ENCODE data around the gene CCDC150. TPM values are rescaled to one million over a fixed set of nuclear protein-coding genes. Genes with fewer than 3 reads are reported as not detected.

Gene CCDC150
- total RNA-seq, 1 experiment from 2014 or later: 29.2 TPM

DNA sequence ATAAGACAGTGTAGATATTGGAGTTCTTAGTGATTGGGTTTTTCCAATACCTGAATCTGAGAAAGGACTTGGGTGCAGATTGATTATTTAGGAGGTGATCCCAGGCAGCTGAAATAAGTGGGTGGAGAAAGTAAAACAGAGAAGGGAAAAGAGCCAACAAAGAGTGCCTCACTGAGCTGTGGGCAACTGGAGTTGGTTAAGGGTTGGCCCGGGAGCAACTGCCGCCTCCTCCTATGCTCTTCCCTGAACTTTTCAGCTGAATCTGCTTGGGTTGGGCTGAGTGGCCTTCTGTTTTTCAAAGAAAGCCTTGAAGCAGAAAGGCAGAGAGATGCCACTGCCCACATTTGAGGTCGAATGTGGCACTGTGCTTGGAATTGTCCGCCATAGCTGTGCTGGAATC lies 20.9 kb upstream of the CCDC150 start:
- no TSS peak for BruUV-seq (replicated peaks)
- no peaks in the 10 kb centered on the region for H3K4me1 ChIP-seq (ENCODE audit: control insufficient read depth in 1 of 2, insufficient read depth in 2 of 2, low read length in 2 of 2)
- H3K79me2 ChIP-seq (ENCODE audit: insufficient read depth, low read length): no peaks in the 10 kb centered on the region
- ChIA-PET POLR2A (no interaction called here), CTCF (no interaction called here), RAD21 (ENCODE audit: low non-redundant PET in 1 of 2, low total read pairs in 2 of 2, uncharacterized antibody in 2 of 2, unreplicated experiment in 2 of 2) (no interaction called here)
- H3K9ac ChIP-seq (ENCODE audit: low read length): no peak overlapping the region
- no peak for DNase-seq (ENCODE audit: low read depth, low spot score)
- H2AFZ ChIP-seq (ENCODE audit: low read depth, low read length, poor library complexity, severe bottlenecking): no peak overlapping the region
- ATAC-seq: no peak
- intact Hi-C loops (cut with micrococcal nuclease): no loop called here
- no peaks in the 10 kb centered on the region for H3K9me3 ChIP-seq (ENCODE audit: control insufficient read depth in 1 of 2, insufficient read depth in 1 of 2, low read depth in 1 of 2, low read length in 2 of 2)
- no peak for TF ChIP-seq POLR2A (IDR thresholded peaks at IDR 0.05; ENCODE audit: borderline replicate concordance, extremely low read depth, insufficient read depth, insufficient read length)
- TF ChIP-seq, protein P1, sequence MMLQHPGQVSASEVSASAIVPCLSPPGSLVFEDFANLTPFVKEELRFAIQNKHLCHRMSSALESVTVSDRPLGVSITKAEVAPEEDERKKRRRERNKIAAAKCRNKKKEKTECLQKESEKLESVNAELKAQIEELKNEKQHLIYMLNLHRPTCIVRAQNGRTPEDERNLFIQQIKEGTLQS (IDR thresholded peaks at IDR 0.05): no peak
- TF ChIP-seq EZH2phosphoT487 (IDR thresholded peaks at IDR 0.05; ENCODE audit: borderline replicate concordance): no peak
- TF ChIP-seq YY1 (IDR thresholded peaks at IDR 0.05; ENCODE audit: extremely low read depth, insufficient replicate concordance, low read depth, low read length): no peak
- no peak for TF ChIP-seq ZNF274 (IDR thresholded peaks at IDR 0.05; ENCODE audit: low read depth, low read length)
- TF ChIP-seq, protein P2, sequence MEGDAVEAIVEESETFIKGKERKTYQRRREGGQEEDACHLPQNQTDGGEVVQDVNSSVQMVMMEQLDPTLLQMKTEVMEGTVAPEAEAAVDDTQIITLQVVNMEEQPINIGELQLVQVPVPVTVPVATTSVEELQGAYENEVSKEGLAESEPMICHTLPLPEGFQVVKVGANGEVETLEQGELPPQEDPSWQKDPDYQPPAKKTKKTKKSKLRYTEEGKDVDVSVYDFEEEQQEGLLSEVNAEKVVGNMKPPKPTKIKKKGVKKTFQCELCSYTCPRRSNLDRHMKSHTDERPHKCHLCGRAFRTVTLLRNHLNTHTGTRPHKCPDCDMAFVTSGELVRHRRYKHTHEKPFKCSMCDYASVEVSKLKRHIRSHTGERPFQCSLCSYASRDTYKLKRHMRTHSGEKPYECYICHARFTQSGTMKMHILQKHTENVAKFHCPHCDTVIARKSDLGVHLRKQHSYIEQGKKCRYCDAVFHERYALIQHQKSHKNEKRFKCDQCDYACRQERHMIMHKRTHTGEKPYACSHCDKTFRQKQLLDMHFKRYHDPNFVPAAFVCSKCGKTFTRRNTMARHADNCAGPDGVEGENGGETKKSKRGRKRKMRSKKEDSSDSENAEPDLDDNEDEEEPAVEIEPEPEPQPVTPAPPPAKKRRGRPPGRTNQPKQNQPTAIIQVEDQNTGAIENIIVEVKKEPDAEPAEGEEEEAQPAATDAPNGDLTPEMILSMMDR (IDR thresholded peaks at IDR 0.05 in 2 of 3, conservative IDR thresholded peaks at IDR 0.05 in 1 of 3; ENCODE audit: borderline replicate concordance in 1 of 3, insufficient read depth in 1 of 3, low read depth in 2 of 3, low read length in 2 of 3): no peak
- no peak for TF ChIP-seq TCF7L2 (IDR thresholded peaks at IDR 0.05; ENCODE audit: borderline replicate concordance, extremely low read depth, insufficient read depth, insufficient read length)
- TF ChIP-seq EGR1 (IDR thresholded peaks at IDR 0.05; ENCODE audit: low read depth): no peak
- TF ChIP-seq SIN3A (IDR thresholded peaks at IDR 0.05; ENCODE audit: low read depth): no peak
- no peak for TF ChIP-seq EZH2 (IDR thresholded peaks at IDR 0.05)
- no peak for TF ChIP-seq CEBPB (IDR thresholded peaks at IDR 0.05; ENCODE audit: low read depth)
- TF ChIP-seq, protein P3, sequence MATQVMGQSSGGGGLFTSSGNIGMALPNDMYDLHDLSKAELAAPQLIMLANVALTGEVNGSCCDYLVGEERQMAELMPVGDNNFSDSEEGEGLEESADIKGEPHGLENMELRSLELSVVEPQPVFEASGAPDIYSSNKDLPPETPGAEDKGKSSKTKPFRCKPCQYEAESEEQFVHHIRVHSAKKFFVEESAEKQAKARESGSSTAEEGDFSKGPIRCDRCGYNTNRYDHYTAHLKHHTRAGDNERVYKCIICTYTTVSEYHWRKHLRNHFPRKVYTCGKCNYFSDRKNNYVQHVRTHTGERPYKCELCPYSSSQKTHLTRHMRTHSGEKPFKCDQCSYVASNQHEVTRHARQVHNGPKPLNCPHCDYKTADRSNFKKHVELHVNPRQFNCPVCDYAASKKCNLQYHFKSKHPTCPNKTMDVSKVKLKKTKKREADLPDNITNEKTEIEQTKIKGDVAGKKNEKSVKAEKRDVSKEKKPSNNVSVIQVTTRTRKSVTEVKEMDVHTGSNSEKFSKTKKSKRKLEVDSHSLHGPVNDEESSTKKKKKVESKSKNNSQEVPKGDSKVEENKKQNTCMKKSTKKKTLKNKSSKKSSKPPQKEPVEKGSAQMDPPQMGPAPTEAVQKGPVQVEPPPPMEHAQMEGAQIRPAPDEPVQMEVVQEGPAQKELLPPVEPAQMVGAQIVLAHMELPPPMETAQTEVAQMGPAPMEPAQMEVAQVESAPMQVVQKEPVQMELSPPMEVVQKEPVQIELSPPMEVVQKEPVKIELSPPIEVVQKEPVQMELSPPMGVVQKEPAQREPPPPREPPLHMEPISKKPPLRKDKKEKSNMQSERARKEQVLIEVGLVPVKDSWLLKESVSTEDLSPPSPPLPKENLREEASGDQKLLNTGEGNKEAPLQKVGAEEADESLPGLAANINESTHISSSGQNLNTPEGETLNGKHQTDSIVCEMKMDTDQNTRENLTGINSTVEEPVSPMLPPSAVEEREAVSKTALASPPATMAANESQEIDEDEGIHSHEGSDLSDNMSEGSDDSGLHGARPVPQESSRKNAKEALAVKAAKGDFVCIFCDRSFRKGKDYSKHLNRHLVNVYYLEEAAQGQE (IDR thresholded peaks at IDR 0.05; ENCODE audit: low read depth): no peak
- no peak for TF ChIP-seq JUND (IDR thresholded peaks at IDR 0.05)
- TF ChIP-seq ZFX (IDR thresholded peaks at IDR 0.05): no peak
- no peak for TF ChIP-seq SP1 (IDR thresholded peaks at IDR 0.05; ENCODE audit: low read depth)
- H3K27ac ChIP-seq (ENCODE audit: low read depth, low read length): no peak overlapping the region
- no peak overlapping the region for H3K4me3 ChIP-seq (replicated peaks in 1 of 2; ENCODE audit: low read depth in 1 of 2, low read length in 2 of 2)
- no peaks in the 10 kb centered on the region; the same call in 1 of the 2 replicates for H3K9me2 ChIP-seq (ENCODE audit: insufficient read depth)
- no peaks in the 10 kb centered on the region for H3K27me3 ChIP-seq (ENCODE audit: insufficient read depth, low read length)
- H4K20me1 ChIP-seq (ENCODE audit: insufficient read depth): no peaks in the 10 kb centered on the region
- no peak overlapping the region for H3K4me2 ChIP-seq (ENCODE audit: low read length)
- H3K36me3 ChIP-seq (ENCODE audit: control insufficient read depth in 1 of 2, insufficient read depth in 2 of 2, low read length in 2 of 2): no peaks in the 10 kb centered on the region
